ENCODE measurements around the gene TSLP. TPM values are rescaled to one million over a fixed set of nuclear protein-coding genes. Genes with fewer than 3 reads are reported as not detected.

TSLP gene
- total and polyA plus RNA-seq, 9 of the 15 experiments (the other 6 are each of a cell fraction or from before 2014, with no cell fraction given): 0.09 to 2.8 (median 1.2) TPM

DNA sequence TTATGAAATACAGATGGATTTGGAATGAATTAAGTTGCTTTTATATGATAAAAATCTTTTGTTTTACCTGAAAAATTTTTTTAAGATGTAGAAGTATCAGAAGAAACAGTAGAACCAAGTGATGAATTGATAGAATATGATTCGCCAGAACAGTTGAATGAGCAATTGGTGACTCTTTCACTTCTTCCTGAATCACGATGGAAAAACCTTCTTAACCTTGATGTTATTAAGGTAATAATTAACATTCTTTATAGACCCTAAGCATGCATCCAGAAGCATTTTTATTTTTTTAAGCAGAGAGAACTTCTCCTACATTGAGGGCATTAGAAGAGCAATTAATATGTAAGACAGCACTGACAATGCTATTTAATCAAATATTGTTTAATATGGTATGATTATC is 49.4 kb downstream of the TSLP start:
- no peaks in the 10 kb centered on the region for H3K4me1 ChIP-seq (replicated peaks in 1 of 2; ENCODE audit: control insufficient read depth in 2 of 2, insufficient read depth in 2 of 2, low read length in 2 of 2)

More for the DNA sequence above, 49.4 kb downstream of the TSLP start:
- BruUV-seq (replicated peaks): no TSS peak
- FAIRE-seq (no peak), ATAC-seq (no peak), DNase-seq (ENCODE audit: extremely low read depth in 1 of 4, low spot score in 3 of 4) (no peak)
- no peaks in the 10 kb centered on the region for H3K9me1 ChIP-seq (ENCODE audit: control insufficient read depth, insufficient read depth, low read length)
- in situ Hi-C loops (cut with MboI) (loop anchor here (25.0 kb wide), 1 partner anchor 384 kb away; the partner anchor contains the start of genes SLC25A46 and TMEM232), intact Hi-C loops (cut with micrococcal nuclease) (no loop called here)
- no peak overlapping the region for H3K27ac ChIP-seq (ENCODE audit: extremely low read depth, low read depth, low read length)
- H3K79me2 ChIP-seq (ENCODE audit: control insufficient read depth, insufficient read depth, low read length): no peaks in the 10 kb centered on the region
- H4K20me1 ChIP-seq (replicated peaks; ENCODE audit: control insufficient read depth, insufficient read depth, low read length): no peaks in the 10 kb centered on the region
- H3K9me3 ChIP-seq (replicated peaks; ENCODE audit: control insufficient read depth, insufficient read depth, low read depth, low read length): no peaks in the 10 kb centered on the region
- no peak overlapping the region for H3K4me3 ChIP-seq
- ChIA-PET CTCF (ENCODE audit: low intra/inter-chr PET ratio) (no interaction called here), POLR2A (no interaction called here)
- WGBS (ENCODE audit: insufficient coverage, low coverage, missing lambda C conversion rate): 100% methylated on average over 1 of the region's 2 CpGs
- H2AFZ ChIP-seq (ENCODE audit: low read depth, low read length): no peak overlapping the region
- no peak overlapping the region for H3K4me2 ChIP-seq (ENCODE audit: insufficient read depth, low read length)
- H3K27me3 ChIP-seq (ENCODE audit: control insufficient read depth in 2 of 2, insufficient read depth in 2 of 2, low read length in 2 of 2): no peaks in the 10 kb centered on the region
- H3K36me3 ChIP-seq (ENCODE audit: control insufficient read depth, insufficient read depth, low read length): peaks cover 95% of the 10 kb centered on the region
- TF ChIP-seq EGR1 (conservative IDR thresholded peaks at IDR 0.05) (no peak), HDGF (IDR thresholded peaks at IDR 0.05) (no peak), PHTF2 (CRISPR knock-in tag; IDR thresholded peaks at IDR 0.05) (no peak), ZNF57 (CRISPR knock-in tag; IDR thresholded peaks at IDR 0.05) (no peak), GABPA (tag; conservative IDR thresholded peaks at IDR 0.05; ENCODE audit: low read depth) (no peak), ETS2 (tag; IDR thresholded peaks at IDR 0.05; ENCODE audit: borderline replicate concordance, poor library complexity, severe bottlenecking) (no peak), ZNF311 (CRISPR knock-in tag; IDR thresholded peaks at IDR 0.05) (no peak), DNMT1 (IDR thresholded peaks at IDR 0.05) (no peak)
- TF ChIP-seq, protein P1, sequence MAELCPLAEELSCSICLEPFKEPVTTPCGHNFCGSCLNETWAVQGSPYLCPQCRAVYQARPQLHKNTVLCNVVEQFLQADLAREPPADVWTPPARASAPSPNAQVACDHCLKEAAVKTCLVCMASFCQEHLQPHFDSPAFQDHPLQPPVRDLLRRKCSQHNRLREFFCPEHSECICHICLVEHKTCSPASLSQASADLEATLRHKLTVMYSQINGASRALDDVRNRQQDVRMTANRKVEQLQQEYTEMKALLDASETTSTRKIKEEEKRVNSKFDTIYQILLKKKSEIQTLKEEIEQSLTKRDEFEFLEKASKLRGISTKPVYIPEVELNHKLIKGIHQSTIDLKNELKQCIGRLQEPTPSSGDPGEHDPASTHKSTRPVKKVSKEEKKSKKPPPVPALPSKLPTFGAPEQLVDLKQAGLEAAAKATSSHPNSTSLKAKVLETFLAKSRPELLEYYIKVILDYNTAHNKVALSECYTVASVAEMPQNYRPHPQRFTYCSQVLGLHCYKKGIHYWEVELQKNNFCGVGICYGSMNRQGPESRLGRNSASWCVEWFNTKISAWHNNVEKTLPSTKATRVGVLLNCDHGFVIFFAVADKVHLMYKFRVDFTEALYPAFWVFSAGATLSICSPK (IDR thresholded peaks at IDR 0.05; ENCODE audit: borderline replicate concordance): no peak
- TF ChIP-seq, protein P2, sequence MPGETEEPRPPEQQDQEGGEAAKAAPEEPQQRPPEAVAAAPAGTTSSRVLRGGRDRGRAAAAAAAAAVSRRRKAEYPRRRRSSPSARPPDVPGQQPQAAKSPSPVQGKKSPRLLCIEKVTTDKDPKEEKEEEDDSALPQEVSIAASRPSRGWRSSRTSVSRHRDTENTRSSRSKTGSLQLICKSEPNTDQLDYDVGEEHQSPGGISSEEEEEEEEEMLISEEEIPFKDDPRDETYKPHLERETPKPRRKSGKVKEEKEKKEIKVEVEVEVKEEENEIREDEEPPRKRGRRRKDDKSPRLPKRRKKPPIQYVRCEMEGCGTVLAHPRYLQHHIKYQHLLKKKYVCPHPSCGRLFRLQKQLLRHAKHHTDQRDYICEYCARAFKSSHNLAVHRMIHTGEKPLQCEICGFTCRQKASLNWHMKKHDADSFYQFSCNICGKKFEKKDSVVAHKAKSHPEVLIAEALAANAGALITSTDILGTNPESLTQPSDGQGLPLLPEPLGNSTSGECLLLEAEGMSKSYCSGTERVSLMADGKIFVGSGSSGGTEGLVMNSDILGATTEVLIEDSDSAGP (CRISPR knock-in tag; IDR thresholded peaks at IDR 0.05): no peak
- no peak overlapping the region for H3K9ac ChIP-seq (ENCODE audit: insufficient read depth in 1 of 2, low read depth in 2 of 2, low read length in 2 of 2)
